ENCODE measurements around the gene CAT.

CAT gene

GRCh38 chr11:34406413-34406812, 32.3 kb upstream of the CAT start:
- Histone ChIP-seq H2AK5ac (ENCODE audit: low read length) (no peak overlapping the region), H4K8ac (ENCODE audit: low read depth, low read length) (no peak overlapping the region), H3K27me3 (ENCODE audit: insufficient read depth, low read length) (no peaks in the 10 kb centered on the region), H3K79me2 (ENCODE audit: control insufficient read depth, insufficient read depth, low read length, poor library complexity) (no peaks in the 10 kb centered on the region), H3K14ac (ENCODE audit: low read length) (no peak overlapping the region), H2BK5ac (ENCODE audit: low read depth, low read length, poor library complexity) (no peak overlapping the region), H3K4ac (ENCODE audit: low read depth, low read length) (no peak overlapping the region), H4K12ac (ENCODE audit: low read depth, low read length) (no peak overlapping the region), H3K4me3 (ENCODE audit: low read depth, low read length) (no peak overlapping the region), H3K79me1 (ENCODE audit: low read length) (no peaks in the 10 kb centered on the region), H3K23ac (ENCODE audit: low read length) (no peak overlapping the region), H4K91ac (ENCODE audit: low read depth, low read length) (no peak overlapping the region), H3K36me3 (ENCODE audit: control insufficient read depth in 1 of 2, insufficient read depth in 2 of 2, low read length in 2 of 2) (no peaks in the 10 kb centered on the region), H3K18ac (ENCODE audit: low read length) (no peak overlapping the region), H3K4me1 (ENCODE audit: control insufficient read depth in 1 of 2, insufficient read depth in 2 of 2, low read length in 2 of 2) (peaks cover 0 to 5% of the 10 kb centered on the region in 2 experiments), H3K27ac (ENCODE audit: low read depth, low read length) (no peak overlapping the region), H2BK12ac (ENCODE audit: low read length) (no peak overlapping the region), H2BK120ac (ENCODE audit: insufficient read depth, low read length, poor library complexity) (no peak overlapping the region), H3K4me2 (ENCODE audit: low read length) (no peak overlapping the region), H3K9me3 (ENCODE audit: insufficient read depth, low read depth, low read length) (no peaks in the 10 kb centered on the region), H2AFZ (ENCODE audit: insufficient read depth, low read length, poor library complexity) (no peak overlapping the region), H3K9ac (ENCODE audit: low read length) (no peak overlapping the region)
- WGBS (ENCODE audit: extremely low coverage, insufficient coverage, insufficient read length) = no CpG with 5 or more reads among the region's 3 CpGs
- DNase-seq = no peak

- H3K79me1 ChIP-seq (ENCODE audit: low read length) = no peaks in the 10 kb centered on the region
Measured at GRCh38 chr11:34407121-34407813, 31.5 kb upstream of the CAT start.

GRCh38 chr11:34408580-34409172, 30.1 kb upstream of the CAT start:
- no peak overlapping the region for H4K8ac ChIP-seq (ENCODE audit: low read depth, low read length)
- H3K79me1 ChIP-seq (ENCODE audit: low read length) = no peaks in the 10 kb centered on the region
- H2BK120ac ChIP-seq (ENCODE audit: insufficient read depth, low read length, poor library complexity) = no peak overlapping the region
- H3K4me1 ChIP-seq (ENCODE audit: control insufficient read depth in 1 of 2, insufficient read depth in 2 of 2, low read length in 2 of 2) = peaks cover 0 to 5% of the 10 kb centered on the region in 2 experiments
- no peak overlapping the region for H2BK12ac ChIP-seq (ENCODE audit: low read length)
- no CpG with 5 or more reads among the region's 2 CpGs for WGBS (ENCODE audit: extremely low coverage, insufficient coverage, insufficient read length)
- no peak overlapping the region for H3K4me2 ChIP-seq (ENCODE audit: low read length)
- H3K4ac ChIP-seq (ENCODE audit: low read depth, low read length) = no peak overlapping the region
- no peak overlapping the region for H3K4me3 ChIP-seq (ENCODE audit: low read depth, low read length)
- no peak overlapping the region for H3K14ac ChIP-seq (ENCODE audit: low read length)
- no peaks in the 10 kb centered on the region for H3K79me2 ChIP-seq (ENCODE audit: control insufficient read depth, insufficient read depth, low read length, poor library complexity)
- H4K91ac ChIP-seq (ENCODE audit: low read depth, low read length) = no peak overlapping the region
- H4K12ac ChIP-seq (ENCODE audit: low read depth, low read length) = no peak overlapping the region
- no peak overlapping the region for H2AFZ ChIP-seq (ENCODE audit: insufficient read depth, low read length, poor library complexity)
- H3K23ac ChIP-seq (ENCODE audit: low read length) = no peak overlapping the region
- H2AK5ac ChIP-seq (ENCODE audit: low read length) = no peak overlapping the region
- H3K9ac ChIP-seq (ENCODE audit: low read length) = no peak overlapping the region
- H3K9me3 ChIP-seq (ENCODE audit: insufficient read depth, low read depth, low read length) = no peaks in the 10 kb centered on the region
- no peak overlapping the region for H2BK5ac ChIP-seq (ENCODE audit: low read depth, low read length, poor library complexity)
- no peak for DNase-seq
- H3K36me3 ChIP-seq (ENCODE audit: control insufficient read depth in 1 of 2, insufficient read depth in 2 of 2, low read length in 2 of 2) = no peaks in the 10 kb centered on the region
- H3K18ac ChIP-seq (ENCODE audit: low read length) = no peak overlapping the region
- no peak overlapping the region for H3K27ac ChIP-seq (ENCODE audit: low read depth, low read length)
- no peaks in the 10 kb centered on the region for H3K27me3 ChIP-seq (ENCODE audit: insufficient read depth, low read length)

More at GRCh38 chr11:34407121-34407813, 31.5 kb upstream of the CAT start:
- Histone ChIP-seq H4K12ac (ENCODE audit: low read depth, low read length) (no peak overlapping the region), H3K4me2 (ENCODE audit: low read length) (no peak overlapping the region), H3K36me3 (ENCODE audit: control insufficient read depth in 1 of 2, insufficient read depth in 2 of 2, low read length in 2 of 2) (no peaks in the 10 kb centered on the region), H3K9ac (ENCODE audit: low read length) (no peak overlapping the region), H3K18ac (ENCODE audit: low read length) (no peak overlapping the region), H3K14ac (ENCODE audit: low read length) (no peak overlapping the region), H2BK12ac (ENCODE audit: low read length) (no peak overlapping the region), H2AFZ (ENCODE audit: insufficient read depth, low read length, poor library complexity) (no peak overlapping the region), H2BK5ac (ENCODE audit: low read depth, low read length, poor library complexity) (no peak overlapping the region), H2AK5ac (ENCODE audit: low read length) (no peak overlapping the region), H4K8ac (ENCODE audit: low read depth, low read length) (no peak overlapping the region), H3K4me3 (ENCODE audit: low read depth, low read length) (no peak overlapping the region), H3K4ac (ENCODE audit: low read depth, low read length) (no peak overlapping the region), H3K27me3 (ENCODE audit: insufficient read depth, low read length) (no peaks in the 10 kb centered on the region), H4K91ac (ENCODE audit: low read depth, low read length) (no peak overlapping the region), H3K23ac (ENCODE audit: low read length) (no peak overlapping the region), H2BK120ac (ENCODE audit: insufficient read depth, low read length, poor library complexity) (no peak overlapping the region), H3K27ac (ENCODE audit: low read depth, low read length) (no peak overlapping the region), H3K4me1 (ENCODE audit: control insufficient read depth in 1 of 2, insufficient read depth in 2 of 2, low read length in 2 of 2) (peaks cover 0 to 5% of the 10 kb centered on the region in 2 experiments), H3K9me3 (ENCODE audit: insufficient read depth, low read depth, low read length) (no peaks in the 10 kb centered on the region), H3K79me2 (ENCODE audit: control insufficient read depth, insufficient read depth, low read length, poor library complexity) (no peaks in the 10 kb centered on the region)
- DNase-seq = peak in 1 of 2 donors; percentile 35
- WGBS (ENCODE audit: extremely low coverage, insufficient coverage, insufficient read length) = no CpG with 5 or more reads among the region's 2 CpGs

DNA sequence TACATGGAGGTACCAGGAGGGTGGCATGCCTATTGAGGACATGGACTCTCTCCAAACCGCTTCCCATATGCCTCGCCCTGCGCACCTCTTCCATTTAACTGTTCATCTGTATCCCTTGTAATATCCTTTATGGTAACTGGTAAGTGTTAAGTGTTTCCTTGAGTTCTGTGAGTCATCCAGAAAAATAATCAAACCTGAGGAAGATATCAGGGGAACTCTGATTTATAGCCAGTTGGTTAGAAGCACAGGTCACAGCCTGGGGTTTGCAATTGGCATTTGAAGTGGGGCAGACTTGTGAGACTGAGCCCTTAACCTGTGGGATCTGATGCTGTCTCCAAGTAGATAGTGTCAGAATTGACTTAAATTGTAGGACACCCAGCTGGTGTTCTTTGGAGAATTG, 27.6 kb upstream of the CAT start:
- Histone ChIP-seq H2AK5ac (ENCODE audit: low read length) (no peak overlapping the region), H3K36me3 (ENCODE audit: control insufficient read depth in 1 of 2, insufficient read depth in 2 of 2, low read length in 2 of 2) (no peaks in the 10 kb centered on the region), H3K27me3 (ENCODE audit: insufficient read depth, low read length) (no peaks in the 10 kb centered on the region), H2BK120ac (ENCODE audit: insufficient read depth, low read length, poor library complexity) (no peak overlapping the region), H3K4me3 (ENCODE audit: low read depth, low read length) (no peak overlapping the region), H3K79me1 (ENCODE audit: low read length) (no peaks in the 10 kb centered on the region), H3K4ac (ENCODE audit: low read depth, low read length) (no peak overlapping the region), H3K18ac (ENCODE audit: low read length) (no peak overlapping the region), H2BK12ac (ENCODE audit: low read length) (no peak overlapping the region), H4K12ac (ENCODE audit: low read depth, low read length) (no peak overlapping the region), H3K4me2 (ENCODE audit: low read length) (no peak overlapping the region), H2BK5ac (ENCODE audit: low read depth, low read length, poor library complexity) (no peak overlapping the region), H3K27ac (ENCODE audit: low read depth, low read length) (no peak overlapping the region), H4K8ac (ENCODE audit: low read depth, low read length) (no peak overlapping the region), H3K14ac (ENCODE audit: low read length) (no peak overlapping the region), H4K91ac (ENCODE audit: low read depth, low read length) (no peak overlapping the region), H3K9ac (ENCODE audit: low read length) (no peak overlapping the region), H3K79me2 (ENCODE audit: control insufficient read depth, insufficient read depth, low read length, poor library complexity) (no peaks in the 10 kb centered on the region), H2AFZ (ENCODE audit: insufficient read depth, low read length, poor library complexity) (no peak overlapping the region), H3K23ac (ENCODE audit: low read length) (no peak overlapping the region), H3K4me1 (ENCODE audit: control insufficient read depth in 1 of 2, insufficient read depth in 2 of 2, low read length in 2 of 2) (peaks cover 0 to 5% of the 10 kb centered on the region in 2 experiments), H3K9me3 (ENCODE audit: insufficient read depth, low read depth, low read length) (no peaks in the 10 kb centered on the region)
- DNase-seq = no peak
- no CpG with 5 or more reads among the region's 3 CpGs for WGBS (ENCODE audit: extremely low coverage, insufficient coverage, insufficient read length)
